Neural progenitor cell (in vitro differentiated cells): ENCODE results near the gene SLC38A10.

Experiments
- CTCF ChIP-seq: fragments of 200-600 bp; sonication (generic); IDR thresholded peaks from 2 replicates; pipeline ENCODE4 v1.5.1; 2017; ENCODE audit warnings: antibody characterized with exemption, mild to moderate bottlenecking
- EZH2 ChIP-seq: fragments of 200-600 bp; sonication (generic); IDR thresholded peaks from 2 replicates; pipeline ENCODE4 v1.6.1; 2017; ENCODE audit warnings: antibody characterized with exemption, mild to moderate bottlenecking, moderate library complexity

GRCh38 chr17:81331527-81332043, 36.5 kb upstream of the SLC38A10 start:
- TF ChIP-seq CTCF (no peak), EZH2 (no peak)
